Measurements from ENCODE around the gene ANKRD52.

DNA sequence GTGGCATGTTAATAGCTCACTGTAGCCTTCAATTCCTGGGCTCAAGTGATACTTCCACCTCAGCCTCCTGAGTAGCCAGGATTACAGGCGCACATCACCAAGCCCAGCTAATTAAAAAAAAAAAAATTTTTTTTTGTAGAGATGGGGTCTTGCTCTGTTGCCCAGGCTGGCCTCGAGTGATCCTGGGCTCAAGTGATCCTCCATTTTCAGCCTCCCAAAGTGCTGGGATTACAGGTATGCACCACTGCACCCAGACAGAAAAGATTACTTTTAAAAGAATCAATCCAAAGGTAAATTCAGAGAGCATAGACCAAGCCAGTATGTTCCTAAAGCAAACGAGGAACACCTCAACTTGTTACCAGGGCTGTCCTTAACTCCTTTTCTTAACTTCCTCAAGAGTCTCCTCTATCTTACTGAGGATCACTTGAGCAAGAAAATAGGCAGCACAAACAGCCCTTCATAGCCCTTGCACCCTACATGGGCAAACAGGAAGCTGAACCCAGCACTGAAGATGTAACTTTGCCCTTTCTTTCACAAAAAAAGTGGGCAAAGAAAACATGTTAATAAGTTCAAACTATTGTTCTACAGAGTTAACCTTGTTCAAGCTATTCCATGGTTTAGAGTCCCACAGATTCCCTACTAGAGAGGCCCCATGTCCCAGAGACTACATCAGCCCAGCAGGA is 30.7 kb upstream of the ANKRD52 start:
- no peak for TF ChIP-seq POLR2A (IDR thresholded peaks at IDR 0.05)
- TF ChIP-seq, protein P1, sequence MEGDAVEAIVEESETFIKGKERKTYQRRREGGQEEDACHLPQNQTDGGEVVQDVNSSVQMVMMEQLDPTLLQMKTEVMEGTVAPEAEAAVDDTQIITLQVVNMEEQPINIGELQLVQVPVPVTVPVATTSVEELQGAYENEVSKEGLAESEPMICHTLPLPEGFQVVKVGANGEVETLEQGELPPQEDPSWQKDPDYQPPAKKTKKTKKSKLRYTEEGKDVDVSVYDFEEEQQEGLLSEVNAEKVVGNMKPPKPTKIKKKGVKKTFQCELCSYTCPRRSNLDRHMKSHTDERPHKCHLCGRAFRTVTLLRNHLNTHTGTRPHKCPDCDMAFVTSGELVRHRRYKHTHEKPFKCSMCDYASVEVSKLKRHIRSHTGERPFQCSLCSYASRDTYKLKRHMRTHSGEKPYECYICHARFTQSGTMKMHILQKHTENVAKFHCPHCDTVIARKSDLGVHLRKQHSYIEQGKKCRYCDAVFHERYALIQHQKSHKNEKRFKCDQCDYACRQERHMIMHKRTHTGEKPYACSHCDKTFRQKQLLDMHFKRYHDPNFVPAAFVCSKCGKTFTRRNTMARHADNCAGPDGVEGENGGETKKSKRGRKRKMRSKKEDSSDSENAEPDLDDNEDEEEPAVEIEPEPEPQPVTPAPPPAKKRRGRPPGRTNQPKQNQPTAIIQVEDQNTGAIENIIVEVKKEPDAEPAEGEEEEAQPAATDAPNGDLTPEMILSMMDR (IDR thresholded peaks at IDR 0.05), result no peak

Measured in Peyer's patch (tissue), 4 donors.